Kidney epithelial cell (primary cell): ENCODE measurements around the gene HIGD1C. TPM values are rescaled to one million over a fixed set of nuclear protein-coding genes. Genes with fewer than 3 reads are reported as not detected.

ENCODE experiments used
- DNase-seq: peaks from one replicate; pipeline ENCODE4 v3.0.0-alpha.2; 2010; ENCODE audit warnings: low read depth
- H3K27me3 ChIP-seq: 2 replicates; pipeline ENCODE4 v1.6.0; 2011; ENCODE audit warnings: low read length; ENCODE audit not compliant: control insufficient read depth, insufficient read depth
- H3K36me3 ChIP-seq: 2 replicates; pipeline ENCODE4 v1.5.1; 2011; ENCODE audit warnings: low read length; ENCODE audit not compliant: control insufficient read depth, insufficient read depth
- H3K4me3 ChIP-seq: 2 replicates; pipeline ENCODE4 v1.5.1; 2011; ENCODE audit warnings: low read depth, mild to moderate bottlenecking, control low read depth, low read length
- total RNA-seq: library from RNA; depleted of rRNA; stranded (reverse); fragments of >200 nt; gene quantifications from 2 replicates; pipeline ENCODE4 v1.2.3, GENCODE V29; 2015
- TF ChIP-seq, protein P1 (sequence below): IDR thresholded peaks from 2 replicates; pipeline ENCODE4 v1.5.1; 2011; ENCODE audit warnings: mild to moderate bottlenecking, moderate library complexity, low read length, control low read depth, inconsistent platforms; ENCODE audit not compliant: insufficient read depth, poor library complexity, severe bottlenecking

HIGD1C gene
- total RNA-seq, 1 donor from 2014 or later = not detected

- TF ChIP-seq, protein P1, sequence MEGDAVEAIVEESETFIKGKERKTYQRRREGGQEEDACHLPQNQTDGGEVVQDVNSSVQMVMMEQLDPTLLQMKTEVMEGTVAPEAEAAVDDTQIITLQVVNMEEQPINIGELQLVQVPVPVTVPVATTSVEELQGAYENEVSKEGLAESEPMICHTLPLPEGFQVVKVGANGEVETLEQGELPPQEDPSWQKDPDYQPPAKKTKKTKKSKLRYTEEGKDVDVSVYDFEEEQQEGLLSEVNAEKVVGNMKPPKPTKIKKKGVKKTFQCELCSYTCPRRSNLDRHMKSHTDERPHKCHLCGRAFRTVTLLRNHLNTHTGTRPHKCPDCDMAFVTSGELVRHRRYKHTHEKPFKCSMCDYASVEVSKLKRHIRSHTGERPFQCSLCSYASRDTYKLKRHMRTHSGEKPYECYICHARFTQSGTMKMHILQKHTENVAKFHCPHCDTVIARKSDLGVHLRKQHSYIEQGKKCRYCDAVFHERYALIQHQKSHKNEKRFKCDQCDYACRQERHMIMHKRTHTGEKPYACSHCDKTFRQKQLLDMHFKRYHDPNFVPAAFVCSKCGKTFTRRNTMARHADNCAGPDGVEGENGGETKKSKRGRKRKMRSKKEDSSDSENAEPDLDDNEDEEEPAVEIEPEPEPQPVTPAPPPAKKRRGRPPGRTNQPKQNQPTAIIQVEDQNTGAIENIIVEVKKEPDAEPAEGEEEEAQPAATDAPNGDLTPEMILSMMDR = no peak
- no peaks in the 10 kb centered on the region for H3K36me3 ChIP-seq
- DNase-seq = no peak
- H3K4me3 ChIP-seq = no peak overlapping the region
- H3K27me3 ChIP-seq = no peaks in the 10 kb centered on the region
Measured at GRCh38 chr12:51005030-51005429, 52.7 kb downstream of the HIGD1C start.

GRCh38 chr12:51005671-51006070 lies 53.3 kb downstream of the HIGD1C start:
- Histone ChIP-seq H3K4me3 (no peak overlapping the region), H3K27me3 (no peaks in the 10 kb centered on the region), H3K36me3 (no peaks in the 10 kb centered on the region)
- no peak for DNase-seq
- TF ChIP-seq, protein P1 = no peak

- TF ChIP-seq, protein P1 = no peak
- Histone ChIP-seq H3K27me3 (no peaks in the 10 kb centered on the region), H3K36me3 (no peaks in the 10 kb centered on the region), H3K4me3 (no peak overlapping the region)
- no peak for DNase-seq
Measured at GRCh38 chr12:51008329-51009055, 56.1 kb downstream of the HIGD1C start.

GRCh38 chr12:51009056-51009440 lies 56.7 kb downstream of the HIGD1C start:
- Histone ChIP-seq H3K4me3 (no peak overlapping the region), H3K36me3 (no peaks in the 10 kb centered on the region), H3K27me3 (no peaks in the 10 kb centered on the region)
- no peak for DNase-seq
- TF ChIP-seq, protein P1 = no peak

- Histone ChIP-seq H3K4me3 (no peak overlapping the region), H3K36me3 (no peaks in the 10 kb centered on the region), H3K27me3 (no peaks in the 10 kb centered on the region)
- TF ChIP-seq, protein P1 = no peak
- no peak for DNase-seq
Measured at GRCh38 chr12:51011955-51012354, 59.6 kb downstream of the HIGD1C start.
